IMR-90 (cell line): Measurements from ENCODE around the gene DCAF6. TPM values are rescaled to one million over a fixed set of nuclear protein-coding genes. Genes with fewer than 3 reads are reported as not detected.

Experiments
- ATAC-seq: fragments of 200-7000 bp; cut with Tn5 transposase; 2 replicates; pipeline ENCODE4 v1.9.1; 2020; ENCODE audit warnings: low read depth, mild to moderate bottlenecking, moderate library complexity
- BruUV-seq: library from RNA; stranded (reverse); fragments of 400-500 nt; replicated peaks from 2 replicates; lab custom pipeline; 2021; lab: Mats Ljungman, UMichigan
- CTCF ChIA-PET: fragments of 300-600 bp; formaldehyde crosslinking; extraction: SDS; loops from one replicate; lab custom pipeline; 2021; ENCODE audit warnings: antibody characterized with exemption; lab: Yijun Ruan, JAX
- POLR2A ChIA-PET: fragments of 300-600 bp; sonication (Branson Sonifier 250); formaldehyde crosslinking; loops from one replicate; lab custom pipeline; 2022; ENCODE audit warnings: antibody characterized with exemption; ENCODE audit not compliant: unreplicated experiment; lab: Charles Lee
- DNase-seq: peaks from one replicate; pipeline ENCODE4 v3.0.0; 2013
- H2AFZ ChIP-seq: replicated peaks from 2 replicates; pipeline ENCODE3; 2013; ENCODE audit warnings: low read length, mild to moderate bottlenecking; ENCODE audit not compliant: poor library complexity
- H2AK5ac ChIP-seq: 2 replicates; pipeline ENCODE4 v1.6.1; 2013; ENCODE audit warnings: low read depth, low read length, inconsistent platforms
- H2AK9ac ChIP-seq: replicated peaks from 2 replicates; pipeline ENCODE3; 2013; ENCODE audit warnings: mild to moderate bottlenecking, low read depth, low read length, moderate library complexity; ENCODE audit not compliant: poor library complexity
- H2BK120ac ChIP-seq: 2 replicates; pipeline ENCODE4 v1.6.1; 2013; ENCODE audit warnings: low read depth, low read length, inconsistent platforms
- H2BK15ac ChIP-seq: 3 replicates; pipeline ENCODE4 v1.6.1; 2013; ENCODE audit warnings: low read depth, low read length, inconsistent platforms
- H2BK20ac ChIP-seq: 2 replicates; pipeline ENCODE4 v1.6.1; 2013; ENCODE audit warnings: low read depth, mild to moderate bottlenecking, inconsistent platforms, low read length, moderate library complexity
- H2BK5ac ChIP-seq: 2 replicates; pipeline ENCODE4 v1.6.1; 2013; ENCODE audit warnings: mild to moderate bottlenecking, low read depth, low read length, inconsistent platforms; ENCODE audit not compliant: poor library complexity, severe bottlenecking
- H3K14ac ChIP-seq: replicated peaks from 2 replicates; pipeline ENCODE4 v1.6.1; 2013; ENCODE audit warnings: low read depth, low read length, inconsistent platforms
- H3K18ac ChIP-seq: 2 replicates; pipeline ENCODE4 v1.6.1; 2013; ENCODE audit warnings: low read depth, low read length, control low read depth
- H3K23ac ChIP-seq: 2 replicates; pipeline ENCODE4 v1.6.1; 2013; ENCODE audit warnings: low read depth, low read length, inconsistent platforms
- H3K27ac ChIP-seq: 2 replicates; pipeline ENCODE4 v1.5.1; 2013; ENCODE audit warnings: mild to moderate bottlenecking, control low read depth, low read length; ENCODE audit not compliant: insufficient read depth
- H3K27me3 ChIP-seq: 2 replicates; pipeline ENCODE4 v1.6.1; 2013; ENCODE audit warnings: low read length; ENCODE audit not compliant: control insufficient read depth, insufficient read depth
- H3K36me3 ChIP-seq: 2 replicates; pipeline ENCODE4 v1.6.1; 2013; ENCODE audit warnings: low read length, mixed read lengths; ENCODE audit not compliant: control insufficient read depth, insufficient read depth
- H3K4ac ChIP-seq: 2 replicates; pipeline ENCODE4 v1.6.1; 2013; ENCODE audit warnings: low read depth, low read length, inconsistent platforms
- H3K4me1 ChIP-seq: 2 replicates; pipeline ENCODE4 v1.6.1; 2013; ENCODE audit warnings: low read length, mixed read lengths; ENCODE audit not compliant: control insufficient read depth, insufficient read depth
- H3K4me2 ChIP-seq: 2 replicates; pipeline ENCODE4 v1.6.1; 2013; ENCODE audit warnings: low read depth, mild to moderate bottlenecking, control low read depth, low read length, moderate library complexity
- H3K4me3 ChIP-seq: 2 replicates; pipeline ENCODE4 v1.5.1; 2013; ENCODE audit warnings: low read depth, mild to moderate bottlenecking, control low read depth, low read length, moderate library complexity; ENCODE audit not compliant: insufficient read depth
- H3K56ac ChIP-seq: 2 replicates; pipeline ENCODE4 v1.6.1; 2013; ENCODE audit warnings: low read length, inconsistent platforms; ENCODE audit not compliant: insufficient read depth; ENCODE audit errors: extremely low read depth
- H3K79me1 ChIP-seq, 2 experiments: 2 replicates each; pipeline ENCODE4 v1.6.1; 2013; ENCODE audit warnings: low read length in 2 of 2, inconsistent platforms in 1 of 2, low read depth in 1 of 2
- H3K9ac ChIP-seq: 2 replicates; pipeline ENCODE4 v1.6.1; 2013; ENCODE audit warnings: low read depth, low read length, control low read depth
- H3K9me1 ChIP-seq: 2 replicates; pipeline ENCODE4 v1.6.1; 2013; ENCODE audit warnings: low read length, inconsistent platforms; ENCODE audit not compliant: insufficient read depth
- H3K9me3 ChIP-seq: 2 replicates; pipeline ENCODE4 v1.6.1; 2013; ENCODE audit warnings: low read length; ENCODE audit not compliant: control insufficient read depth, insufficient read depth
- H4K20me1 ChIP-seq: 2 replicates; pipeline ENCODE4 v1.6.1; 2013; ENCODE audit warnings: low read length, inconsistent platforms; ENCODE audit not compliant: insufficient read depth
- H4K5ac ChIP-seq: 2 replicates; pipeline ENCODE4 v1.6.1; 2013; ENCODE audit warnings: mild to moderate bottlenecking, low read depth, low read length, control low read depth
- H4K8ac ChIP-seq, 2 experiments: 2 replicates each; pipeline ENCODE4 v1.6.1; 2013; ENCODE audit warnings: low read depth in 2 of 2, low read length in 2 of 2, control low read depth in 1 of 2, inconsistent platforms in 1 of 2
- H4K91ac ChIP-seq: 2 replicates; pipeline ENCODE4 v1.6.1; 2013; ENCODE audit warnings: low read depth, low read length, inconsistent platforms; ENCODE audit not compliant: insufficient read depth
- BHLHE40 ChIP-seq: fragments of 150-350 bp; IDR thresholded peaks from 2 replicates; pipeline ENCODE4 v1.6.1; 2016; ENCODE audit warnings: mild to moderate bottlenecking, low read depth, low read length
- CEBPB ChIP-seq: IDR thresholded peaks from 2 replicates; pipeline ENCODE4 v1.6.1; 2012; ENCODE audit warnings: low read depth, low read length, improper control_type of control experiment
- CHD1 ChIP-seq: IDR thresholded peaks from 2 replicates; pipeline ENCODE4 v1.6.1; 2012; ENCODE audit warnings: low read depth, low read length, improper control_type of control experiment
- ELK1 ChIP-seq: fragments of 150-350 bp; IDR thresholded peaks from 2 replicates; pipeline ENCODE4 v1.6.1; 2016; ENCODE audit warnings: low read depth, mild to moderate bottlenecking, low read length, moderate library complexity, borderline replicate concordance
- FOS ChIP-seq: fragments of 150-350 bp; IDR thresholded peaks from 2 replicates; pipeline ENCODE4 v1.6.1; 2016; ENCODE audit warnings: low read depth, low read length
- MAFK ChIP-seq: IDR thresholded peaks from 2 replicates; pipeline ENCODE4 v1.6.1; 2012; ENCODE audit warnings: low read depth, low read length, improper control_type of control experiment
- MAZ ChIP-seq: IDR thresholded peaks from 2 replicates; pipeline ENCODE4 v1.6.1; 2012; ENCODE audit warnings: low read depth, mild to moderate bottlenecking, low read length, improper control_type of control experiment, moderate library complexity, borderline replicate concordance
- MXI1 ChIP-seq: IDR thresholded peaks from 2 replicates; pipeline ENCODE4 v1.6.1; 2012; ENCODE audit warnings: low read depth, mild to moderate bottlenecking, low read length, moderate library complexity, borderline replicate concordance
- NFE2L2 ChIP-seq: fragments of 150-350 bp; IDR thresholded peaks from 2 replicates; pipeline ENCODE4 v1.6.1; 2016; ENCODE audit warnings: low read depth, mild to moderate bottlenecking, low read length
- RAD21 ChIP-seq: IDR thresholded peaks from 2 replicates; pipeline ENCODE4 v1.6.1; 2012; ENCODE audit warnings: low read length, improper control_type of control experiment
- RCOR1 ChIP-seq: IDR thresholded peaks from 2 replicates; pipeline ENCODE4 v1.6.1; 2012; ENCODE audit warnings: mild to moderate bottlenecking, low read length, improper control_type of control experiment; ENCODE audit not compliant: insufficient replicate concordance
- RFX5 ChIP-seq: IDR thresholded peaks from 2 replicates; pipeline ENCODE4 v1.8.0; 2012; ENCODE audit warnings: low read depth, mild to moderate bottlenecking, low read length, moderate library complexity
- USF2 ChIP-seq: fragments of 150-350 bp; IDR thresholded peaks from 2 replicates; pipeline ENCODE4 v1.6.1; 2017; ENCODE audit warnings: mild to moderate bottlenecking, antibody characterized with exemption, low read length, low read depth
- WGBS, 2 experiments: methylation state at CpG; one replicate each; pipeline versions ENCODE4 v1.1.5 to v1.1.7; 2013; ENCODE audit warnings: missing lambda C conversion rate in 2 of 2; ENCODE audit not compliant: insufficient read length in 1 of 2; ENCODE audit errors: extremely low coverage in 2 of 2; 5-methylcytosine and 5-hydroxymethylcytosine counted together
- dilution Hi-C: fragments of 300-500 bp; cut with HindIII; formaldehyde crosslinking; loops from one replicate; pipeline ENCODE4 v1.14.3; 2018; ENCODE audit warnings: low sequenced_read_pairs; ENCODE audit not compliant: unreplicated experiment
- in situ Hi-C: fragments of 300-500 bp; cut with MboI; formaldehyde crosslinking; loops from 3 replicates; pipeline ENCODE4 v1.14.3; 2019; ENCODE audit warnings: low sequenced_read_pairs, inconsistent platforms, mixed read lengths
- intact Hi-C: fragments of 100-400 bp; cut with micrococcal nuclease; formaldehyde crosslinking; loops from 2 replicates; pipeline ENCODE4 v1.10.0; 2022
- polyA plus RNA-seq, 3 experiments: library from polyadenylated mRNA; depleted of rRNA; stranded (reverse); fragments of >200 nt; gene quantifications; 2 replicates each; pipeline ENCODE4 v1.2.3, GENCODE V29; 2012; ENCODE audit warnings: low replicate concordance in 1 of 3
- total RNA-seq: library from RNA; depleted of rRNA; stranded (reverse); fragments of >200 nt; gene quantifications from 2 replicates; pipeline ENCODE4 v1.2.3, GENCODE V29; 2012

DCAF6 gene
- total and polyA plus RNA-seq, 2 of the 4 experiments (the other 2 are of a cell fraction), result 60.4 to 88.7 TPM

GRCh38 chr1:168125051-168125450 lies 188.6 kb downstream of the DCAF6 start:
- H2AK9ac ChIP-seq, result no peak overlapping the region
- H4K91ac ChIP-seq, result no peak overlapping the region
- H3K14ac ChIP-seq, result no peak overlapping the region
- H2BK5ac ChIP-seq, result no peak overlapping the region
- POLR2A ChIA-PET, result no interaction called here
- no peak overlapping the region for H3K4ac ChIP-seq
- no peak overlapping the region for H3K18ac ChIP-seq
- no peak overlapping the region for H3K23ac ChIP-seq
- H4K20me1 ChIP-seq, result peaks cover 3% of the 10 kb centered on the region; the same call in 1 of the 2 replicates
- ATAC-seq (no peak), DNase-seq (no peak)
- BruUV-seq, result no TSS peak
- H3K79me1 ChIP-seq, result peaks cover 16 to 55% of the 10 kb centered on the region in 2 experiments
- peaks cover 9% of the 10 kb centered on the region for H3K9me1 ChIP-seq
- intact Hi-C loops (no loop called here), dilution Hi-C loops (no loop called here), in situ Hi-C loops (loop anchor here (25.0 kb wide), 1 partner anchor 987 kb away; the partner anchor contains the start of gene ATP1B1)
- no peak overlapping the region for H3K56ac ChIP-seq
- H4K8ac ChIP-seq, result no peak overlapping the region
- peaks cover under 1% of the 10 kb centered on the region; the same call in 1 of the 2 replicates for H3K36me3 ChIP-seq
- H4K5ac ChIP-seq, result no peak overlapping the region
- peaks cover 8% of the 10 kb centered on the region for H3K4me1 ChIP-seq
- no peak overlapping the region for H3K27ac ChIP-seq
- no peak overlapping the region for H3K4me2 ChIP-seq
- H2AFZ ChIP-seq, result no peak overlapping the region
- no peaks in the 10 kb centered on the region for H3K9me3 ChIP-seq
- 100% methylated on average over 1 of the region's 1 CpG; no CpG with 5 or more reads in 1 of the 2 experiments for WGBS, 2 experiments
- H3K27me3 ChIP-seq, result no peaks in the 10 kb centered on the region
- no peak overlapping the region for H3K9ac ChIP-seq
- H2BK15ac ChIP-seq, result no peak overlapping the region
- TF ChIP-seq ELK1, result no peak
- no peak for TF ChIP-seq RAD21
- TF ChIP-seq CEBPB, result no peak
- TF ChIP-seq NFE2L2, result no peak
- no peak for TF ChIP-seq MXI1
- TF ChIP-seq RFX5, result no peak
- TF ChIP-seq MAZ, result no peak
- TF ChIP-seq MAFK, result no peak
- TF ChIP-seq FOS, result no peak
- no peak for TF ChIP-seq BHLHE40
- TF ChIP-seq CHD1, result no peak
- TF ChIP-seq USF2, result no peak
- TF ChIP-seq RCOR1, result no peak
- no peak overlapping the region for H2AK5ac ChIP-seq
- no peak overlapping the region for H3K4me3 ChIP-seq
- H2BK120ac ChIP-seq, result no peak overlapping the region
- no peak overlapping the region for H2BK20ac ChIP-seq
- CTCF ChIA-PET, result no interaction called here
